ENCODE data around the gene PPAT.

GRCh38 chr4:56356650-56357049 is 78.8 kb downstream of the PPAT start:
- TF ChIP-seq, protein P1, sequence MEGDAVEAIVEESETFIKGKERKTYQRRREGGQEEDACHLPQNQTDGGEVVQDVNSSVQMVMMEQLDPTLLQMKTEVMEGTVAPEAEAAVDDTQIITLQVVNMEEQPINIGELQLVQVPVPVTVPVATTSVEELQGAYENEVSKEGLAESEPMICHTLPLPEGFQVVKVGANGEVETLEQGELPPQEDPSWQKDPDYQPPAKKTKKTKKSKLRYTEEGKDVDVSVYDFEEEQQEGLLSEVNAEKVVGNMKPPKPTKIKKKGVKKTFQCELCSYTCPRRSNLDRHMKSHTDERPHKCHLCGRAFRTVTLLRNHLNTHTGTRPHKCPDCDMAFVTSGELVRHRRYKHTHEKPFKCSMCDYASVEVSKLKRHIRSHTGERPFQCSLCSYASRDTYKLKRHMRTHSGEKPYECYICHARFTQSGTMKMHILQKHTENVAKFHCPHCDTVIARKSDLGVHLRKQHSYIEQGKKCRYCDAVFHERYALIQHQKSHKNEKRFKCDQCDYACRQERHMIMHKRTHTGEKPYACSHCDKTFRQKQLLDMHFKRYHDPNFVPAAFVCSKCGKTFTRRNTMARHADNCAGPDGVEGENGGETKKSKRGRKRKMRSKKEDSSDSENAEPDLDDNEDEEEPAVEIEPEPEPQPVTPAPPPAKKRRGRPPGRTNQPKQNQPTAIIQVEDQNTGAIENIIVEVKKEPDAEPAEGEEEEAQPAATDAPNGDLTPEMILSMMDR (IDR thresholded peaks at IDR 0.05), result no peak
- TF ChIP-seq EP300 (IDR thresholded peaks at IDR 0.05; ENCODE audit: low read depth) (no peak), POLR2A (IDR thresholded peaks at IDR 0.05) (no peak)
